Kidney (tissue), 22 donors: ENCODE data around the gene FUT3. TPM values are rescaled to one million over a fixed set of nuclear protein-coding genes. Genes with fewer than 3 reads are reported as not detected.

Source experiments
- DNase-seq, 5 donors: peaks; one replicate each; pipeline ENCODE4 v3.0.0-alpha.2; 2013 to 2020
- FAIRE-seq: peaks from 2 replicates; lab custom pipeline; 2012; peaks lifted over from hg19 to GRCh38; lab: Jason Lieb, UNC
- H3K27ac ChIP-seq, 2 donors: one replicate each; pipeline ENCODE4 v1.7.0; 2013; ENCODE audit warnings: low read depth in 2 of 2, low read length in 2 of 2, inconsistent platforms in 1 of 2
- H3K27me3 ChIP-seq: one replicate; pipeline ENCODE4 v1.7.1; 2013; ENCODE audit warnings: low read length, inconsistent platforms; ENCODE audit not compliant: control insufficient read depth, insufficient read depth
- H3K36me3 ChIP-seq, 3 donors: one replicate each; pipeline versions ENCODE4 v1.7.0 to v1.7.1; 2013; ENCODE audit warnings: low read length in 3 of 3, control low read depth in 1 of 3, inconsistent platforms in 1 of 3; ENCODE audit not compliant: insufficient read depth in 3 of 3, control insufficient read depth in 2 of 3
- H3K4me1 ChIP-seq, 3 donors: one replicate each; pipeline versions ENCODE4 v1.7.0 to v1.7.1; 2013; ENCODE audit warnings: low read length in 3 of 3, inconsistent platforms in 1 of 3, low read depth in 1 of 3; ENCODE audit not compliant: control insufficient read depth in 2 of 3, insufficient read depth in 2 of 3
- H3K4me3 ChIP-seq, 3 donors: one replicate each; pipeline versions ENCODE4 v1.7.0 to v1.8.1; 2013; ENCODE audit warnings: low read length in 3 of 3, control low read depth in 1 of 3, inconsistent platforms in 1 of 3
- H3K9ac ChIP-seq, 3 donors: one replicate each; pipeline versions ENCODE4 v1.7.0 to v1.7.1; 2013; ENCODE audit warnings: low read length in 3 of 3, control low read depth in 1 of 3, inconsistent platforms in 1 of 3
- H3K9me3 ChIP-seq, 3 donors: one replicate each; pipeline versions ENCODE4 v1.7.0 to v1.7.1; 2013; ENCODE audit warnings: low read length in 3 of 3, control low read depth in 1 of 3, inconsistent platforms in 1 of 3; ENCODE audit not compliant: control insufficient read depth in 2 of 3, insufficient read depth in 1 of 3
- CTCF ChIP-seq: IDR thresholded peaks from 3 replicates; pipeline ENCODE4 v1.5.1; 2012; ENCODE audit warnings: mild to moderate bottlenecking, moderate library complexity, borderline replicate concordance; ENCODE audit not compliant: insufficient read depth; ENCODE audit errors: extremely low read depth
- intact Hi-C: fragments of 100-400 bp; cut with DNase I; formaldehyde crosslinking; loops from one replicate; pipeline ENCODE4 v1.11.1; 2022
- long read RNA-seq, 10 donors: library from polyadenylated mRNA in 1 of 10; unstranded in 1 of 10; transcript quantifications; one replicate each; pipeline ENCODE4 v2.0.0 and lab custom pipeline, GENCODE V29; 2021 to 2026
- polyA plus RNA-seq: library from polyadenylated mRNA; stranded (reverse); fragments of 350-450 nt; fragmentation: Illumina TruSeq; extraction: RNeasy Lipid Tissue Mini Kit (QIAGEN cat#74804); gene quantifications from one replicate; pipeline ENCODE4 v1.2.3, GENCODE V29; 2014; ENCODE audit warnings: low read depth, low replicate concordance; ENCODE audit not compliant: insufficient read depth
- total RNA-seq: library from RNA; stranded (reverse); fragmentation: NEBNext Ultra II Directional; extraction: Animal tissue kit (Norgen Biotek cat#: 25700); gene quantifications from one replicate; pipeline ENCODE4 v1.2.1, GENCODE V29; 2021
- donor health status: control.
- donor health status: control.
- donor health status: control.
- donor health status: control.
- donor health status: control.
- donor health status: DM: yes; HTN: yes; CAD: no.
- donor health status: Normal renal cell carcinoma (clear cell type).

The FUT3 gene
- 3.0 TPM for total RNA-seq
- polyA plus RNA-seq = 6.5 TPM
- long read RNA-seq, donor 1 = 0 reads
- long read RNA-seq, donor 2 = 0 reads
- long read RNA-seq, donor 3 = 0 reads
- long read RNA-seq, donor 4 = 0 reads
- long read RNA-seq, donor 5 = 0 reads
- long read RNA-seq, donor 6 = 0 reads
- long read RNA-seq, donor 7 = 0 reads
- long read RNA-seq, donor 8 = 0 reads
- long read RNA-seq, donor 9 = 0 reads
- long read RNA-seq, donor 10 = 0 reads

- H3K27me3 ChIP-seq = no peaks in the 10 kb centered on the region
- TF ChIP-seq CTCF = no peak
- H3K4me1 ChIP-seq = peaks cover 0 to 3% (median 0%) of the 10 kb centered on the region in 3 donors
- H3K9me3 ChIP-seq = no peaks in the 10 kb centered on the region
- no peak for DNase-seq
- intact Hi-C loops = no loop called here
- H3K27ac ChIP-seq = no peak within 1 kb of the TSS
- no peak for FAIRE-seq
- no peak within 1 kb of the TSS for H3K4me3 ChIP-seq
- no peaks in the 10 kb centered on the region for H3K36me3 ChIP-seq
- H3K9ac ChIP-seq = no peak within 1 kb of the TSS
Measured at GRCh38 chr19:5851302-5851701, at the start of gene FUT3. FUT3 (minus strand) TSS chr19:5851449.

GRCh38 chr19:5900976-5901375 is 49.7 kb upstream of the FUT3 start:
- Histone ChIP-seq H3K27me3 (no peaks in the 10 kb centered on the region), H3K4me1 (peaks cover 0 to 10% (median 3%) of the 10 kb centered on the region in 3 donors), H3K9me3 (no peaks in the 10 kb centered on the region), H3K27ac (no peak overlapping the region), H3K36me3 (peaks cover 0 to 1% (median 0%) of the 10 kb centered on the region in 3 donors), H3K4me3 (no peak overlapping the region), H3K9ac (no peak overlapping the region)
- DNase-seq (no peak), FAIRE-seq (no peak)
- intact Hi-C loops = no loop called here
- TF ChIP-seq CTCF = no peak

GRCh38 chr19:5899728-5900526 is 48.7 kb upstream of the FUT3 start:
- Histone ChIP-seq H3K36me3 (peaks cover 0 to 4% (median 0%) of the 10 kb centered on the region in 3 donors), H3K9me3 (no peaks in the 10 kb centered on the region), H3K4me1 (peaks cover 0 to 10% (median 3%) of the 10 kb centered on the region in 3 donors), H3K4me3 (no peak overlapping the region), H3K27ac (no peak overlapping the region), H3K27me3 (no peaks in the 10 kb centered on the region), H3K9ac (no peak overlapping the region)
- FAIRE-seq = no peak
- no peak for DNase-seq
- no peak for TF ChIP-seq CTCF
- intact Hi-C loops = loop anchor here (10.0 kb wide), 1 partner anchor 95 kb away; the partner anchor contains the start of gene NRTN
